ENCODE results near the gene SLC25A41. TPM values are rescaled to one million over a fixed set of nuclear protein-coding genes. Genes with fewer than 3 reads are reported as not detected.

The SLC25A41 gene
- total RNA-seq, 1 experiment from 2014 or later: 1.4 TPM

DNA sequence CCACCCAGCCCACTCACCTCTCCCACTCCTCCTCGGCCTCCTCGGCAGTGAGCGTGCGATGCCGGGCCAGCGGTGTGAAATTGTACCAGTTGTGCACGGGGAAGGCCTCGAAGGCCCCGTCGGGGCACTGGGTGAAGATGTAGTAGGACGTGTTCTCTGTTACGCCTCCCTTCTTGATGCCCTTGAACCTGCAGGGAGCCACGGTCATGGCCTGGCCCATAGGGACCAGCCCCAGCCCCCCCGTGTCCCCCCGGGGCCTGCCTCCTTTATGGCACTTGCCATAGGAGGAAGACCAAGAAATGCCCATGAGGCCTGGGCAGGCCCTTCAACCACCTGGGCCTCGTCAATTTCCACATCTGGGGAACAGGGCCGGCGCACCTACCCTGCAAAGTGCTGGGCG is 46.2 kb downstream of the SLC25A41 start:
- no peak for DNase-seq
- Mint-ChIP-seq H3K36me3 (ENCODE audit: insufficient read depth, unreplicated experiment) (peaks cover 50% of the 10 kb centered on the region), H3K4me3 (ENCODE audit: low read depth, unreplicated experiment) (no peak overlapping the region), H3K27me3 (ENCODE audit: unreplicated experiment) (no peaks in the 10 kb centered on the region), H3K27ac (ENCODE audit: unreplicated experiment) (no peak overlapping the region), H3K4me1 (ENCODE audit: low read depth, unreplicated experiment) (peaks cover 7% of the 10 kb centered on the region), H3K9me3 (ENCODE audit: low read depth, unreplicated experiment) (no peaks in the 10 kb centered on the region)
- CTCF ChIA-PET: no interaction called here
- TF ChIP-seq, protein P1, sequence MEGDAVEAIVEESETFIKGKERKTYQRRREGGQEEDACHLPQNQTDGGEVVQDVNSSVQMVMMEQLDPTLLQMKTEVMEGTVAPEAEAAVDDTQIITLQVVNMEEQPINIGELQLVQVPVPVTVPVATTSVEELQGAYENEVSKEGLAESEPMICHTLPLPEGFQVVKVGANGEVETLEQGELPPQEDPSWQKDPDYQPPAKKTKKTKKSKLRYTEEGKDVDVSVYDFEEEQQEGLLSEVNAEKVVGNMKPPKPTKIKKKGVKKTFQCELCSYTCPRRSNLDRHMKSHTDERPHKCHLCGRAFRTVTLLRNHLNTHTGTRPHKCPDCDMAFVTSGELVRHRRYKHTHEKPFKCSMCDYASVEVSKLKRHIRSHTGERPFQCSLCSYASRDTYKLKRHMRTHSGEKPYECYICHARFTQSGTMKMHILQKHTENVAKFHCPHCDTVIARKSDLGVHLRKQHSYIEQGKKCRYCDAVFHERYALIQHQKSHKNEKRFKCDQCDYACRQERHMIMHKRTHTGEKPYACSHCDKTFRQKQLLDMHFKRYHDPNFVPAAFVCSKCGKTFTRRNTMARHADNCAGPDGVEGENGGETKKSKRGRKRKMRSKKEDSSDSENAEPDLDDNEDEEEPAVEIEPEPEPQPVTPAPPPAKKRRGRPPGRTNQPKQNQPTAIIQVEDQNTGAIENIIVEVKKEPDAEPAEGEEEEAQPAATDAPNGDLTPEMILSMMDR (IDR thresholded peaks at IDR 0.05; ENCODE audit: unreplicated experiment): no peak
- intact Hi-C loops (cut with micrococcal nuclease; ENCODE audit: unreplicated experiment): no loop called here
- BruUV-seq (replicated peaks): no TSS peak

DNA sequence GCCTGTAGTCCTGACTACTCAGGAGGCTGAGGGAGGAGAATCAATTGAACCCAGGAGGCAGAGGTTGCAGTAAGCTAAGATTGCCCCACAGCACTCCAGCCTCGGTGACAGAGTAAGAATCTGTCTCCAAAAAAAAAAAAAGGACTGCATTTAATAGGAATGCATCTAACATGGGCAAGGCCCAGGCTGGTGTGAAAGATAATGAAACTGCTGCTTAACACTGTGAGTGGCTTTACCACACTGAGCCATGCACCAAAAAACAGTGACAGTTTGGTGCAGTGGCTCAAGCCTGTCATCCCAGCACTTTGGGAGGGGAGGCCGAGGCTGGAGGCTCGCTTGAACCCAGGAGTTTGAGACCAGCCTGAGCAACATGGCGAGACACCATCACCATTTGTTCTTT is 49.2 kb downstream of the SLC25A41 start:
- Mint-ChIP-seq H3K36me3 (ENCODE audit: insufficient read depth, unreplicated experiment) (peaks cover 51% of the 10 kb centered on the region), H3K4me3 (ENCODE audit: low read depth, unreplicated experiment) (no peak overlapping the region)
- BruUV-seq (replicated peaks): no TSS peak

DNA sequence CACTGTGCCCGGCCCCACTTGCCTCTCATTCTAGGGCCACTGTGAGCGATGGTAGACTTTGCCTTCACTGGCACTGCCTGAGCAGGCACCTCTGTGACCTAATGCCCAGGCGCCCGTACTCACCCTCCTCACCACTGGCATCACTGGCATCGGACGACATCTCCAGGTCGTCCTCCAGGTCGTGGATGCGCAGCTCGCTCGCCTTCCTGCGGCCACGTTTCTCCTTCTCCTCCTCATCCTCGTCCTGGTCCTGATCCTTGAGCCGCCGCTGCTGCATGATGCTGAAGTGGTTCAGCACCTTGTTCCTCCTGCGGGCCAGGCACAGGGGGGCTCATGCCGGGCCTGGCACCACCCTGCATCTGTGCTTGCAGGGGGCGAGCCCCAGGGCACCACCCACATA is 50.4 kb downstream of the SLC25A41 start:
- CTCF ChIA-PET: interaction anchor here (0.7 kb wide), 1 partner anchor 257 kb away, joined by 5 read pairs; no protein-coding TSS in a partner anchor
- Mint-ChIP-seq H3K4me1 (ENCODE audit: low read depth, unreplicated experiment) (no peaks in the 10 kb centered on the region), H3K9me3 (ENCODE audit: low read depth, unreplicated experiment) (no peaks in the 10 kb centered on the region), H3K36me3 (ENCODE audit: insufficient read depth, unreplicated experiment) (peaks cover 48% of the 10 kb centered on the region), H3K27ac (ENCODE audit: unreplicated experiment) (no peak overlapping the region), H3K4me3 (ENCODE audit: low read depth, unreplicated experiment) (no peak overlapping the region), H3K27me3 (ENCODE audit: unreplicated experiment) (no peaks in the 10 kb centered on the region)
- intact Hi-C loops (cut with micrococcal nuclease; ENCODE audit: unreplicated experiment): no loop called here
- DNase-seq: no peak
- BruUV-seq (replicated peaks): no TSS peak
- TF ChIP-seq, protein P1 (IDR thresholded peaks at IDR 0.05; ENCODE audit: unreplicated experiment): no peak

More for the DNA sequence above, 49.2 kb downstream of the SLC25A41 start:
- TF ChIP-seq, protein P1 (IDR thresholded peaks at IDR 0.05; ENCODE audit: unreplicated experiment): no peak
- Mint-ChIP-seq H3K27ac (ENCODE audit: unreplicated experiment) (no peak overlapping the region), H3K27me3 (ENCODE audit: unreplicated experiment) (no peaks in the 10 kb centered on the region), H3K9me3 (ENCODE audit: low read depth, unreplicated experiment) (no peaks in the 10 kb centered on the region), H3K4me1 (ENCODE audit: low read depth, unreplicated experiment) (no peaks in the 10 kb centered on the region)
- DNase-seq: no peak
- intact Hi-C loops (cut with micrococcal nuclease; ENCODE audit: unreplicated experiment): no loop called here
- CTCF ChIA-PET: no interaction called here

DNA sequence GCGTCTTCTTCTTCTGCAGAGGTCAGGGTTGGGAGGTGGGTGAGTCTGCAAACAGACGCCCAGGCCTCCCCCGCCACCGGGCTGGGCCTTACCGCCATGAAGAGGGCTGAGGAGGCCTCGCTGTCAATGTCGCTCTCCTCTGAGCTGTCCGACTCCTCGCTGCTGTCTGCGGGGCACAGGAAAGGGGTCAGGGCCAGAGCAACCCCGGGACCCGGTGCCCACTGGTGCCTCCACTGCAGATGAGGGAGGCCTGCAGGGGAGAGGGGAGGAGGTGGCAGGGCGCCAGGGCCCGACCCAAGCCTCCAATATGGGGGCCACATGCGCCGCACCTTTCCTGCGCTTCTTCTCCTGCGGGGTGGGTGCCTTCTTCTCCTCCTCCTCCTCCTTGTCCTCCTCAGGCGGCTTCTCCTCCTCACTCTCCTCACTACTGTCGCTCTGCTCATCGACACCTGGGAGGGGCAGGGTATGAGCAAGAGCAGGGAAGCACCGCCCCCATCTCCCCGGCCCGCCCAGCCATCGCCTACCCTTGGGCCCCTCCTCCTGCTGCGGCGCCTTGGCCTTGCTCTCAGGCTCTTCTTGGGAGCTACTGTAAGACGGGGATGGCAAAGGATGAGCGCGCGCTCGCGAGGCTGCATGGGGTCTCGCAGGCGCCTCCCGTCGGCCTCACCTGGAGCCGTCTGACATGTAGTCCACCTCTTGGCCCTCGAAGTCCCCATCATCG is 52.4 kb downstream of the SLC25A41 start:
- no peaks in the 10 kb centered on the region for H3K27me3 Mint-ChIP-seq (ENCODE audit: unreplicated experiment)
- H3K9me3 Mint-ChIP-seq (ENCODE audit: low read depth, unreplicated experiment): no peaks in the 10 kb centered on the region
- DNase-seq: no peak
- peaks cover 35% of the 10 kb centered on the region for H3K36me3 Mint-ChIP-seq (ENCODE audit: insufficient read depth, unreplicated experiment)
- CTCF ChIA-PET: no interaction called here
- TF ChIP-seq, protein P1 (IDR thresholded peaks at IDR 0.05; ENCODE audit: unreplicated experiment): no peak
- intact Hi-C loops (cut with micrococcal nuclease; ENCODE audit: unreplicated experiment): no loop called here
- H3K4me1 Mint-ChIP-seq (ENCODE audit: low read depth, unreplicated experiment): no peaks in the 10 kb centered on the region
- no peak overlapping the region for H3K4me3 Mint-ChIP-seq (ENCODE audit: low read depth, unreplicated experiment)
- H3K27ac Mint-ChIP-seq (ENCODE audit: unreplicated experiment): no peak overlapping the region
- BruUV-seq (replicated peaks): no TSS peak
